A673 (cell line): ENCODE data around the gene GZMM.

Experiments used
- CTCF ChIP-seq: fragments of 300-800, 200-600 bp; sonication (generic); conservative IDR thresholded peaks from 2 replicates; pipeline ENCODE4 v1.5.1; 2017; ENCODE audit warnings: low read depth, mild to moderate bottlenecking, antibody characterized with exemption, low read length, moderate library complexity, mixed read lengths
- EZH2 ChIP-seq: fragments of 200-600 bp; sonication (generic); IDR thresholded peaks from 2 replicates; pipeline ENCODE4 v1.6.1; 2017; ENCODE audit warnings: borderline replicate concordance, low read depth, mild to moderate bottlenecking, mixed read lengths, antibody characterized with exemption, low read length; ENCODE audit not compliant: poor library complexity, severe bottlenecking

DNA sequence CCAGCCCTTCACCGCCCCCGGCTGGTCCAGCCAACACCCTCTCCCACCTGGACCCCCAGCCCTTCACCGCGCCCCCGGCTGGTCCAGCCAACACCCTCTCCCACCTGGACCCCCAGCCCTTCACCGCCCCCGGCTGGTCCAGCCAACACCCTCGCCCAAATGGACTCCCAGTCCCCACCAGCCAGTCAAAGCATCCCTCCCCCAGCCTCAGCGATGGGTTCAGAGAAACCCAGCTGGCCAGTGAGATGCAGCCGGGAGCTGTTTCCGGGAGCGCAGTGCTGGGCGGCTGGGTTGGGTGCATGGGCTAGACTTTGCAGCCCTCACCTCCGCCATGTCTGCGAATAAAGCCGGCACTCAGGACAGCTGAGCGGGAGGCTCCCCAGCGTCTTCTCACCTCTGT lies 18.8 kb upstream of the GZMM start:
- TF ChIP-seq EZH2 = no peak
- TF ChIP-seq CTCF = no peak
